Ascending aorta (tissue), 2 donors: ENCODE results near the gene FREM2. TPM values are rescaled to one million over a fixed set of nuclear protein-coding genes. Genes with fewer than 3 reads are reported as not detected.

Source experiments
- DNase-seq, 2 donors: peaks; one replicate each; pipeline ENCODE4 v3.0.0-alpha.2; 2019; ENCODE audit warnings: low spot score in 2 of 2
- H3K27ac ChIP-seq, 2 donors: fragments of 200-600 bp; sonication (generic); one replicate each; pipeline ENCODE4 v1.5.1; 2016 to 2017; ENCODE audit warnings: mild to moderate bottlenecking in 1 of 2
- H3K27me3 ChIP-seq: fragments of 200-600 bp; sonication (generic); one replicate; pipeline ENCODE4 v1.5.1; 2017
- H3K36me3 ChIP-seq, 2 donors: fragments of 200-600 bp; sonication (generic); one replicate each; pipeline ENCODE4 v1.5.1; 2016
- H3K4me1 ChIP-seq, 2 donors: fragments of 200-600 bp; sonication (generic); one replicate each; pipeline ENCODE4 v1.5.1; 2016 to 2017; ENCODE audit warnings: mild to moderate bottlenecking in 1 of 2
- H3K4me3 ChIP-seq, 2 donors: fragments of 200-600 bp; sonication (generic); one replicate each; pipeline ENCODE4 v1.5.1; 2016 to 2017; ENCODE audit warnings: mild to moderate bottlenecking in 1 of 2
- H3K9me3 ChIP-seq, 2 donors: fragments of 200-600 bp; sonication (generic); one replicate each; pipeline ENCODE4 v1.5.1; 2016
- CTCF ChIP-seq, 3 experiments: fragments of 200-600 bp in 2 of 3; fragments of 450-650 bp in 1 of 3; sonication (generic) in 2 of 3; IDR thresholded peaks; one replicate each; pipeline ENCODE4 v1.5.1; 2016 to 2019; ENCODE audit warnings: antibody characterized with exemption in 3 of 3, mild to moderate bottlenecking in 1 of 3, moderate library complexity in 1 of 3
- intact Hi-C: fragments of 100-400 bp; cut with DNase I; formaldehyde crosslinking; loops from one replicate; pipeline ENCODE4 v1.15.1; 2023
- total RNA-seq: library from RNA; depleted of rRNA; stranded (reverse); fragments of >200 nt; gene quantifications from one replicate; pipeline ENCODE4 v1.1.0, GENCODE V29; 2016

FREM2 gene
- total RNA-seq, 1 donor from 2014 or later: not detected

- Histone ChIP-seq H3K36me3 (no peaks in the 10 kb centered on the region), H3K27ac (no peak overlapping the region), H3K9me3 (no peaks in the 10 kb centered on the region), H3K4me3 (no peak overlapping the region), H3K27me3 (no peaks in the 10 kb centered on the region), H3K4me1 (no peaks in the 10 kb centered on the region)
- no peak for DNase-seq
- no peak for TF ChIP-seq CTCF (IDR thresholded peaks at IDR 0.05)
- intact Hi-C loops: no loop called here
These were observed 38.0 kb upstream of the FREM2 start for GRCh38 chr13:38648912-38649311.

GRCh38 chr13:38656699-38657098, 30.2 kb upstream of the FREM2 start:
- H3K36me3 ChIP-seq: no peaks in the 10 kb centered on the region
- intact Hi-C loops: no loop called here
- no peak for DNase-seq

GRCh38 chr13:38657191-38657590, 29.7 kb upstream of the FREM2 start:
- no peak for TF ChIP-seq CTCF (IDR thresholded peaks at IDR 0.05)
- no peaks in the 10 kb centered on the region for H3K4me1 ChIP-seq
- intact Hi-C loops: no loop called here
- no peak overlapping the region for H3K4me3 ChIP-seq
- H3K9me3 ChIP-seq: no peaks in the 10 kb centered on the region
- no peak for DNase-seq
- no peak overlapping the region for H3K27ac ChIP-seq
- no peaks in the 10 kb centered on the region for H3K36me3 ChIP-seq
- no peaks in the 10 kb centered on the region for H3K27me3 ChIP-seq

More at GRCh38 chr13:38656699-38657098, 30.2 kb upstream of the FREM2 start:
- Histone ChIP-seq H3K9me3 (no peaks in the 10 kb centered on the region), H3K27ac (no peak overlapping the region), H3K27me3 (no peaks in the 10 kb centered on the region), H3K4me3 (no peak overlapping the region), H3K4me1 (no peaks in the 10 kb centered on the region)
- TF ChIP-seq CTCF (IDR thresholded peaks at IDR 0.05): no peak

- no peaks in the 10 kb centered on the region for H3K9me3 ChIP-seq
- H3K27ac ChIP-seq: no peak overlapping the region
- H3K4me1 ChIP-seq: no peaks in the 10 kb centered on the region
- no peak for TF ChIP-seq CTCF (IDR thresholded peaks at IDR 0.05)
- no peak for DNase-seq
- no peaks in the 10 kb centered on the region for H3K27me3 ChIP-seq
- intact Hi-C loops: no loop called here
- no peak overlapping the region for H3K4me3 ChIP-seq
- no peaks in the 10 kb centered on the region for H3K36me3 ChIP-seq
These were observed 28.0 kb upstream of the FREM2 start for GRCh38 chr13:38658906-38659305.

GRCh38 chr13:38661010-38661675, 25.7 kb upstream of the FREM2 start:
- Histone ChIP-seq H3K9me3 (no peaks in the 10 kb centered on the region), H3K36me3 (no peaks in the 10 kb centered on the region), H3K4me3 (no peak overlapping the region), H3K27me3 (no peaks in the 10 kb centered on the region), H3K27ac (no peak overlapping the region), H3K4me1 (no peaks in the 10 kb centered on the region)
- TF ChIP-seq CTCF (IDR thresholded peaks at IDR 0.05): no peak
- intact Hi-C loops: no loop called here
- no peak for DNase-seq

GRCh38 chr13:38662362-38662761, 24.5 kb upstream of the FREM2 start:
- Histone ChIP-seq H3K27me3 (no peaks in the 10 kb centered on the region), H3K4me3 (no peak overlapping the region), H3K27ac (no peak overlapping the region), H3K36me3 (no peaks in the 10 kb centered on the region), H3K4me1 (no peaks in the 10 kb centered on the region), H3K9me3 (no peaks in the 10 kb centered on the region)
- no peak for DNase-seq
- TF ChIP-seq CTCF (IDR thresholded peaks at IDR 0.05): no peak
- intact Hi-C loops: no loop called here
